ENCODE data around the gene DNAJC17.

DNA sequence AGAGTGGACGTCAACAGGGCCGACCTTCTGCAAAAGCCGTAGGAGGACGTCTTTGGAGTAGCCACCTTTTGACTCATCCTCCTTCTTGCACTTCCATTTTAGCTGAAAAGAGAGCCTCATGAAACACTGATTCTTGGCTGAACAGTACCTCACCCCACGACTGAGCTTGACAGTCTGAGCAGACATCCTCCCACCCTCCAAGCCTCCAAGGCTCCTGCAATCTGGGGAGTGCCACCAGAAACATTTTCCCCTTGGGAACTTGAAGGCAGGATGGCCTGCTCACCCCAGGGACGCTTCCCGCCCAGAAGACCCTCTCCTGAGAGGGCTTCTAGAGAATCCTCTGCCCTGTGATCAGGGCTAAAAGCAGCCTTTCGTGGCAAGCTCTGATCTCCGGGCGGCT is 32.3 kb downstream of the DNAJC17 start:
- no peak for TF ChIP-seq CTCF (IDR thresholded peaks at IDR 0.05)
- TF ChIP-seq POLR2A (IDR thresholded peaks at IDR 0.05) = no peak
